SK-N-DZ (cell line): ENCODE measurements around the gene C13orf46.

Experiments used
- DNase-seq: peaks from one replicate; pipeline ENCODE4 v3.0.0-alpha.2; 2015; ENCODE audit warnings: low spot score

Gene C13orf46

GRCh38 chr13:113939944-113940297 is 34.0 kb downstream of the C13orf46 start:
- no peak for DNase-seq

- DNase-seq = no peak
Measured at GRCh38 chr13:113939129-113939943, 34.5 kb downstream of the C13orf46 start.

- no peak for DNase-seq
Measured at GRCh38 chr13:113938716-113939115, 35.2 kb downstream of the C13orf46 start.

- DNase-seq = no peak
Measured at GRCh38 chr13:113938246-113938645, 35.6 kb downstream of the C13orf46 start.

- DNase-seq = no peak
Measured at GRCh38 chr13:113937527-113938180, 36.2 kb downstream of the C13orf46 start.

GRCh38 chr13:113937073-113937472 is 36.8 kb downstream of the C13orf46 start:
- no peak for DNase-seq

GRCh38 chr13:113936166-113936965 is 37.5 kb downstream of the C13orf46 start:
- DNase-seq = no peak

- no peak for DNase-seq
Measured at GRCh38 chr13:113935001-113935844, 38.7 kb downstream of the C13orf46 start.

GRCh38 chr13:113934576-113934975 is 39.3 kb downstream of the C13orf46 start:
- no peak for DNase-seq

GRCh38 chr13:113933901-113934300 is 40.0 kb downstream of the C13orf46 start:
- no peak for DNase-seq

GRCh38 chr13:113931841-113932459 is 41.9 kb downstream of the C13orf46 start:
- DNase-seq = no peak

- DNase-seq = no peak
Measured at GRCh38 chr13:113930671-113931637, 42.9 kb downstream of the C13orf46 start.

- DNase-seq = no peak
Measured at GRCh38 chr13:113929628-113930615, 44.0 kb downstream of the C13orf46 start.

GRCh38 chr13:113928685-113929627 is 44.9 kb downstream of the C13orf46 start:
- DNase-seq = no peak

GRCh38 chr13:113927661-113928581 is 46.0 kb downstream of the C13orf46 start:
- no peak for DNase-seq

- DNase-seq = no peak
Measured at GRCh38 chr13:113926951-113927660, 46.8 kb downstream of the C13orf46 start.
